IPS-15b (cell line): ENCODE measurements around the gene REX1BD.

Experiments used
- H3K27me3 ChIP-seq: one replicate; pipeline ENCODE4 v1.6.1; 2013; ENCODE audit warnings: low read length; ENCODE audit not compliant: control insufficient read depth, insufficient read depth
- H3K36me3 ChIP-seq: one replicate; pipeline ENCODE4 v1.6.1; 2013; ENCODE audit warnings: low read length; ENCODE audit not compliant: control insufficient read depth, insufficient read depth
- H3K4me1 ChIP-seq: one replicate; pipeline ENCODE4 v1.6.1; 2013; ENCODE audit warnings: mild to moderate bottlenecking, low read length; ENCODE audit not compliant: control insufficient read depth, insufficient read depth
- H3K4me3 ChIP-seq: one replicate; pipeline ENCODE4 v1.5.1; 2013; ENCODE audit warnings: low read depth, low read length
- H3K9ac ChIP-seq: one replicate; pipeline ENCODE4 v1.6.1; 2013; ENCODE audit warnings: low read depth, mild to moderate bottlenecking, low read length
- H3K9me3 ChIP-seq: one replicate; pipeline ENCODE4 v1.6.1; 2013; ENCODE audit warnings: mild to moderate bottlenecking, low read length; ENCODE audit not compliant: control insufficient read depth, insufficient read depth

The REX1BD gene

DNA sequence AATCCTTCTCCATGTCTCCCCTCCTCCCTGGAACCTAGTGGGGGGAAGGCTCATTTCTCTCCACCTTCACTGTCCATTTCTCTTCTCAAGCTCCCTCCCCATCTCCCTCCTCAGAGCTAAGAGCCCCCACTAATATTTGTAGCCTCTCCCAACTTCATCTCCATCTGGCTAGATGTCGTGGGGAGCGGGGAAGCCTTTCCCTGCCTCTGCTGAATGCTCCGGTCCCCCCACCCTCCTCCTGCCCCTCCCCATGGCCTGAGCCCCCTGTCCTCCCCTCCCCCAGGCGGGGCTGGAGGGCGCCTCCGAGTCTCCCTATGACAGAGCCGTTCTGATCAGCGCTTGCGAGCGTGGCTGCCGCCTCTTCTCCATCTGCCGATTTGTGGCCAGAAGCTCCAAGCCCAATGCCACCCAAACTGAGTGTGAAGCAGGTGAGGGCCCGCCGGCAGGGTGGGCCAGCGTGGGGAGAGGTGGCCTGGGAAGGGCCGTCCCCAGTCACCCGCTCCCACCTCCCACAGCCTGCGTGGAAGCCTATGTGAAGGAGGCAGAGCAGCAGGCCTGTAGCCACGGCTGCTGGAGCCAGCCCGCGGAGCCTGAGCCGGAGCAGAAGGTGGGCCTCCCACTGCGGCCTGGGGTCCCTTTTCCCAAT, 25.1 kb downstream of the REX1BD start:
- Histone ChIP-seq H3K9ac (no peak overlapping the region), H3K9me3 (no peaks in the 10 kb centered on the region), H3K36me3 (no peaks in the 10 kb centered on the region), H3K27me3 (peaks cover 61% of the 10 kb centered on the region), H3K4me1 (peaks cover 20% of the 10 kb centered on the region), H3K4me3 (peak overlapping the region; percentile 58)

DNA sequence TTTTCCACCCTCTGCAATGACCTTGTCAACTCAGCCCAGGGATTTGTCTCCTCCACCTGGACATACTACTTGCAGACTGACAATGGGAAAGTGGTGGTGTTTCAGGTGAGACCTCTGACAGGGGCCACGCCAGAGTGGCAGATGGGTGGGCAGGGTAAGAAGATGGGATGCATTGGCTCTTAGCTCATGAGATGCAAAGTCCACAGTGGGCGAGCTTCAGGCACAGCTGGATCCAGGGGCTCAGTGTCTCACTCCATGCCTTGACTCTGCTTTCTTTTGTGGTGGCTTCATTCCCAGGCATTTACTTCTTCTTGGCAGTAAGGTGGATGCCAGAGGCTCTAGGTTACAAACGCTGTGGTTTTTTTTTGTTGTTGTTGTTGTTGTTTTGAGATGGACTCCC, 27.4 kb downstream of the REX1BD start:
- Histone ChIP-seq H3K4me1 (peaks cover 7% of the 10 kb centered on the region), H3K27me3 (peaks cover 41% of the 10 kb centered on the region), H3K9me3 (no peaks in the 10 kb centered on the region), H3K9ac (no peak overlapping the region), H3K4me3 (no peak overlapping the region), H3K36me3 (no peaks in the 10 kb centered on the region)

DNA sequence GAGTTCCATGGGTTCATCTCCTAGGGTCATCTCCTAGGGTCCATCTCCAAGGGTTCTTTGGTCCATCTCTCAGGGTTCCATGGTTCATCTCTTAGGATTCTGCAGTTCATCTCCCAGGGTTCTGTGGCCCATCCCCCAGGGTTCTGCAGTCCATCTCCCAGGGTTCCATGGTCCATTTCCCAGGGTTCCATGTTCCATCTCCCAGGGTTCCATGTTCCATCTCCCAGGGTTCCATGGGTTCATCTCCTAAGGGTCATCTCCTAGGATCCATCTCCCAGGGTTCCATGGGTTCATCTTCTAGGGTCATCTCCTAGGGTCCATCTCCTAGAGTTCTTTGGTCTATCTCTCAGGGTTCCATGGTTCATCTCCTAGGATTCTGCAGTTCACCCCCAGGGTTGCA, 29.0 kb downstream of the REX1BD start:
- Histone ChIP-seq H3K36me3 (no peaks in the 10 kb centered on the region), H3K4me1 (no peaks in the 10 kb centered on the region), H3K4me3 (no peak overlapping the region), H3K9me3 (no peaks in the 10 kb centered on the region), H3K9ac (no peak overlapping the region), H3K27me3 (peaks cover 27% of the 10 kb centered on the region)

DNA sequence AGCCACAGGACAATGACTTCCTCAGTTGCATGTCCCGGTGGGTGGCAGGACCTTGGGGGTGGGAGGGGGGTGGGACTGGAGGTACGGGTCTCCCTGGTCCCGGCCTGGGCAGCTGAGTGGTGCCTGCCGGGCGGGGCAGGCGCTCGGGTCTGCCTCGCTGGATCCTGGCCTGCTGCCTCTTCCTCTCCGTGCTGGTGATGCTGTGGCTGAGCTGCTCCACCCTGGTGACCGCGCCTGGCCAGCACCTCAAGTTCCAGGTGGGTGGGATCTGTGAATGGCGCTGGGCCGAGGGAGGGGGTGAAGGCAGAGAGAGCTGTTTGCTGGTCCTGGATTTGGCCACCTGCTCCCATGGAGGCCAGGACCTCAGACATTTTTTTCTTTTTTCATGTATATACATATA, 29.6 kb downstream of the REX1BD start:
- Histone ChIP-seq H3K4me3 (no peak overlapping the region), H3K27me3 (peaks cover 22% of the 10 kb centered on the region), H3K36me3 (no peaks in the 10 kb centered on the region), H3K4me1 (no peaks in the 10 kb centered on the region), H3K9me3 (no peaks in the 10 kb centered on the region), H3K9ac (no peak overlapping the region)

DNA sequence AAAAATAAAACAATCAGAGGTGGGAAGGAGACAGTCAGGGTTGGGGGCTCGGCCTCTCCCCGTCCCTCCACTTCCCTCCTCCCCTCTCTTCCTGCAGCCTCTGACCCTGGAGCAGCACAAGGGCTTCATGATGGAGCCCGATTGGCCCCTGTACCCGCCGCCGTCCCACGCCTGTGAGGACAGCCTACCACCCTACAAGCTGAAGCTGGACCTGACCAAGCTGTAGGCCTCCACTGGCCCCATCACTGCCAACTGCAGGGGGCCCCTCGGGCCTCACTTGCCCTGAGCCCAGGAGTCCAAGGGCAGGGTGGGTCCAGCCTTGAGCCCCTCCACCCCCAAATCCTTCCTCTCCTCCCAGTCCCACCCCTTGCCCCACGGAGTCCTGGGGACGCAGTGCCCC, 31.7 kb downstream of the REX1BD start:
- Histone ChIP-seq H3K4me3 (no peak overlapping the region), H3K4me1 (no peaks in the 10 kb centered on the region), H3K9me3 (no peaks in the 10 kb centered on the region)

DNA sequence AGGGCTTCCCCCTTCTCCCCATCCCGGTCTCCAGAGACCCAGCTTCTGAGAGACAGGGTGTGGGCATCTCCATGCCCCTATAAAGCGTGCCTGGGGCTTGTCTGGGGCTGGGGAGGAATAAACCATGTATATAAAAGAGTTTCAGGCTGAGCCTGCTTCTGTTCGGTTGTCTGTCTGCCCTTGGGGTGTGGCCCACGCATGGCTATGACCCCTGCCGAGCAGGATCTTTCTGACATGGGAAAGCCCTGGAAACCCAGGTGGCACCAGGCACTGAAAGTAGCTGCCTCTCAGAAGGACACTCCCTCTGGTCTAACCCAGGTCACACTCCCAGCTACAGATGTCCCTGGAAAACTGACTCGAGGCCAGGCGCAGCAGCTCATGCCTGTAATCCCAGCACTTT, 32.3 kb downstream of the REX1BD start:
- no peaks in the 10 kb centered on the region for H3K27me3 ChIP-seq
- H3K4me1 ChIP-seq = no peaks in the 10 kb centered on the region
- H3K4me3 ChIP-seq = no peak overlapping the region
- H3K9ac ChIP-seq = no peak overlapping the region
- H3K36me3 ChIP-seq = no peaks in the 10 kb centered on the region
- H3K9me3 ChIP-seq = no peaks in the 10 kb centered on the region

More for the DNA sequence above, 31.7 kb downstream of the REX1BD start:
- peaks cover 3% of the 10 kb centered on the region for H3K27me3 ChIP-seq
- no peaks in the 10 kb centered on the region for H3K36me3 ChIP-seq
- H3K9ac ChIP-seq = no peak overlapping the region

DNA sequence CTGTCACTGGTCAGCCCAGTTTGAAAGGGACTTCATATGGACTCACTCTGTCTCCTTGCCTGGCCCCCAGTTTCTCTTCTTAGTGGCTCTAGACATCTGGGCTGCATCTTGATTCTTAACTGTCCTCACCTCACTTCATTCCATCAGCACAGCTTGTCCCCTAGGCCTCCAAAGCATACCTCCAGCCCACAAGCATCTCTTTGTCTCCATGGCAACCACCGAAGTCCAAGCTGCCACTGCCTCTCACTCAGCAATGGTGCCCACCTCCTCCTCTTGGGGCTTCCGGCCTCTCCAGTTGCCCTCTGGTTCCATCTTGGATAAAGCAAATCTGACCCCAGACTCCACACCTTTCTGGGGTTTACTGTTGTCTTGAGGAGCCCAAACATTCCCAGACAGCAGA, 38.3 kb downstream of the REX1BD start:
- no peaks in the 10 kb centered on the region for H3K36me3 ChIP-seq
- H3K9ac ChIP-seq = no peak overlapping the region
- H3K9me3 ChIP-seq = no peaks in the 10 kb centered on the region
- H3K4me1 ChIP-seq = no peaks in the 10 kb centered on the region
- no peak overlapping the region for H3K4me3 ChIP-seq
- no peaks in the 10 kb centered on the region for H3K27me3 ChIP-seq

DNA sequence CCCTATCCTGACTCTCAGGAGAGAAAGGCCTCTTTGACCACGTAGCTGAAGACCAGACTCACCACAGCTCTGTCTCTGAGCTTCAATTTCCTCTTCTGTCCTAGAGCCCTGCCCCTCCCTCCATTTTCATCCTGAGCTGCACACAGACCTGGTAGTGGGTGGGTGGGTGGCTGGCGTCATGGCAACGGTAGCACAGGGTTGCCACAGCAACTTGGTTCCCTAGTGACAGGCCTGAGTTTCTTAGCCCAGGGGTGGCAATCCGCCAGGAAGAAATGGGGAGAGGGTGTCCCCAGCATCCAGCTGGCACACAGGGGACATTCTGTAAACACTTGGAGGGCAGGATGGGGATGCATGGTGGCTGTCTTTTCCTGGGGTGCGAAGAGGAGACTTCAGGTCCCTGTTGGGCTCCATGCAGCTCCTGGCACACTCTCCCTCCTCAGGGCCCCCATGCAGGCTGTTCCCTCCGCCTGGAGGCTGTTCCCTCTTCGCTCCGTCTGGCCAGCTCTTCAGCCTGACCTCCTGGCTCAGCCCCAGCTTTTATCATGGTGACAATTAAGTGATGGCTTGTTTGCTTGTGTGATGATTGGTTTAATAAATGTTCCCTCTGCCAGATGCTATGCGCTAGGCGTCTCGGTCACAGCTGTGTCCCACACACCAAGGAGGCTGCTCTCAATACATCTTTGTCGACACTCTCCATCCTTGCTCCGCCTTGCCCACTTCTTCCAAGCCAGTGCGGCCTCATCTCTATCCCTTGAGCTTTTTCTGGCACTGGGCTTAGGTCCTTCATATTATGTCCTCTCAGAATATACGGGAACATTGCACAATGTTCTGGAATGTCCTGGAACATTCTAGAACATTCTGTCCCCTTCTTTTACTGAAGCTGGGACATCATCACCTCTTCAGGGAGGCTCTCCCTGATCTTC, 40.8 kb downstream of the REX1BD start:
- H3K4me3 ChIP-seq = no peak overlapping the region
- peaks cover 4% of the 10 kb centered on the region for H3K27me3 ChIP-seq
- H3K9me3 ChIP-seq = no peaks in the 10 kb centered on the region
- H3K9ac ChIP-seq = no peak overlapping the region
- H3K36me3 ChIP-seq = no peaks in the 10 kb centered on the region
- no peaks in the 10 kb centered on the region for H3K4me1 ChIP-seq

DNA sequence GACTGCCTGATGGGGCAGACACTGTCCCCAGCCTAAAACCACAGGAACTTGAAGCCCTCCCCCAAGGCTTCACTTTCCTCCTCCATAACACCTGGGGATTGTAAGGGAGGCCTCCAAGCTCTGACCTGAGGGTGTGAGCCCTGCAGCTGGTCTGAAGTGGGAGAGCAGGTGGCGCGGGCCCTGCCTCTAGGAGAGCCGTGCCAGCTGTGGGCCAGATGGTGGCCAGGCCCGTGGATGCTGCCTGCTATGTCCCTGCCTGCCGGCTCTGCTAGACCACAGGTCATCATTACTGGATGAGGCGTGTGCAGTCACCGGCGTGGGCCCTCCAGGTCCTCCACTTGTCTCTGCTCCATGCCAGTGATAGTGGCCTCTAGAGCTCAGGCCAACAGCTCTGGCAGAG, 44.7 kb downstream of the REX1BD start:
- Histone ChIP-seq H3K4me3 (no peak overlapping the region), H3K27me3 (peaks cover 16% of the 10 kb centered on the region), H3K9ac (no peak overlapping the region), H3K9me3 (no peaks in the 10 kb centered on the region), H3K36me3 (no peaks in the 10 kb centered on the region), H3K4me1 (peaks cover 3% of the 10 kb centered on the region)

DNA sequence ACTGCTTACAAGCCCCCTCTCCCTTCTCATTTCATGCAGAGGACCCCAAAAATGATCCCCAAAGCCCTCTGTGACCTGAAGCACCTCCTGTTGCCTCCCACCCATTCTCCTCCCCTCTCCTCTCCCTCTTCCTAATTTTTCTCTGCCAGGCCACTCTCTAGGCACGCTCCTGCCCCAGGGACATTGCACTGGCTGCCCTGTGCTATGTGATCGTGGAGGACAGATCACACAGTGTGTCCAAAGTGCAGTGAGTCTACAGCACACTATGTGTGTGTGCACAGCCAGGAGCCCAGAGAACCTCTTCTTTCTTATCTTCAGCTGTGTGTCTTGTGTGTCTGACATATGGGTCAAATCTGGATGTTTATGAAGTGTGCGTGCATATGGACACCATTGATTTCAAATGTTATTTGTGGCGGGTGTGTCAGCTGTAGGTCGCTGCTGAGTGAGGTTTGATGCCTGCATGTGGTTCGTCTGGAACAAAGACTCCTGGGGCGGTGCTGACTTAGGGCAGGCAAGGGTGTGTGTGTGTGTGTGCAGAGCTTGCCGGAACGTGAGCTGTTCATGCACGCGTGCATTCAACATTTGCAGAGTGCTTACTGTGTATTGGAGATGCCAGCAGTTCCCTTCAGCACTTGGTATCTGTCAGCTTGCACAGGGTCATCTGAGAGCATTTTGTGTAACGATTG, 46.2 kb downstream of the REX1BD start:
- no peak overlapping the region for H3K9ac ChIP-seq
- H3K4me1 ChIP-seq = peaks cover 3% of the 10 kb centered on the region
- no peaks in the 10 kb centered on the region for H3K36me3 ChIP-seq
- H3K4me3 ChIP-seq = no peak overlapping the region
- no peaks in the 10 kb centered on the region for H3K9me3 ChIP-seq
- peaks cover 16% of the 10 kb centered on the region for H3K27me3 ChIP-seq

DNA sequence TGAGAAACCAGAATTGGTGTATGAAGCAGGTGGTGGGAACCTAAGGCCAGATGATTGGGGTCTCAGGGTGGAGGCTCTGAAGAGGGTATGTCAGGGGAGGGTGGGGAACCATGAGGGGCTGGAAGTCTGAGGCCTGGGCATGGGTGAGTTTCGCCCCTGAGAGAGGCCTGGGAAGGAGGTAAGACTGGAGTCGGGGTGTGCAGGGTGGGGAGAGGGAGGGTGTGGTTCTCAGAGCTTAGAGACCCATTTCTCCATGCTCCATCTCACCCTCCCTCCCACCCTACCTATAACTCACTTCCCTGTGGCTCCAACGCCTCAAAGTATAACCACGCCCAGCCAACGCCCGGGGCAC, 47.2 kb downstream of the REX1BD start:
- Histone ChIP-seq H3K36me3 (no peaks in the 10 kb centered on the region), H3K4me1 (peaks cover 3% of the 10 kb centered on the region), H3K9me3 (no peaks in the 10 kb centered on the region), H3K27me3 (peaks cover 16% of the 10 kb centered on the region), H3K9ac (no peak overlapping the region), H3K4me3 (no peak overlapping the region)
